HEK293 (cell line): Measurements from ENCODE around the gene IRF2BPL.

Experiments used
- CTCF ChIA-PET: fragments of 350-600 bp; formaldehyde crosslinking; extraction: SDS; loops from one replicate; lab custom pipeline; 2021; ENCODE audit warnings: antibody characterized with exemption; lab: Yijun Ruan, JAX
- POLR2A ChIA-PET: fragments of 300-600 bp; formaldehyde crosslinking; extraction: SDS; loops from one replicate; lab custom pipeline; 2020; ENCODE audit warnings: antibody characterized with exemption, inconsistent platforms; lab: Yijun Ruan, JAX
- H3K27ac ChIP-seq: fragments of 200-500 bp; sonication (Bioruptor generic); 2 replicates; pipeline ENCODE4 v1.5.1; 2014; ENCODE audit warnings: low read depth, low read length, control low read depth, inconsistent platforms; ENCODE audit errors: extremely low read depth
- H3K36me3 ChIP-seq, 2 experiments: fragments of 200-500 bp in 1 of 2; sonication (Bioruptor generic) in 1 of 2; 1 replicate in 1 of 2; 2 replicates in 1 of 2; pipeline ENCODE4 v1.5.1; 2014 to 2017; ENCODE audit warnings: inconsistent platforms in 2 of 2, low read length in 2 of 2; ENCODE audit not compliant: control insufficient read depth in 2 of 2, insufficient read depth in 1 of 2
- H3K4me1 ChIP-seq: fragments of 200-500 bp; sonication (Bioruptor generic); 2 replicates; pipeline ENCODE4 v1.5.1; 2014; ENCODE audit warnings: mild to moderate bottlenecking, low read length, inconsistent platforms; ENCODE audit not compliant: control insufficient read depth, insufficient read depth
- H3K4me3 ChIP-seq: 2 replicates; pipeline ENCODE4 v1.5.1; 2011; ENCODE audit warnings: low read depth, mild to moderate bottlenecking, control low read depth, low read length, moderate library complexity
- H3K9me3 ChIP-seq: fragments of 200-500 bp; sonication (Bioruptor generic); 2 replicates; pipeline ENCODE4 v1.5.1; 2014; ENCODE audit warnings: low read depth, low read length, inconsistent platforms; ENCODE audit not compliant: control insufficient read depth, insufficient read depth
- GLIS2 ChIP-seq: fragments of 450-650 bp; formaldehyde crosslinking; IDR thresholded peaks from 2 replicates; pipeline ENCODE4 v1.5.1; 2016; ENCODE audit warnings: missing biosample characterization, missing genetic modification characterization
- KLF17 ChIP-seq: fragments of 450-650 bp; formaldehyde crosslinking; IDR thresholded peaks from 2 replicates; pipeline ENCODE4 v1.5.1; 2016; ENCODE audit warnings: missing biosample characterization, missing genetic modification characterization
- KLF7 ChIP-seq: fragments of 450-650 bp; formaldehyde crosslinking; IDR thresholded peaks from 2 replicates; pipeline ENCODE4 v1.5.1; 2016; ENCODE audit warnings: missing biosample characterization, missing genetic modification characterization, borderline replicate concordance
- REPIN1 ChIP-seq: fragments of 450-650 bp; formaldehyde crosslinking; IDR thresholded peaks from 2 replicates; pipeline ENCODE4 v1.5.1; 2017; ENCODE audit warnings: missing biosample characterization, missing genetic modification characterization, low read depth
- ZFP37 ChIP-seq: fragments of 450-650 bp; formaldehyde crosslinking; IDR thresholded peaks from 2 replicates; pipeline ENCODE4 v1.5.1; 2016; ENCODE audit warnings: missing biosample characterization, missing genetic modification characterization
- ZIC2 ChIP-seq: fragments of 450-650 bp; formaldehyde crosslinking; IDR thresholded peaks from 2 replicates; pipeline ENCODE4 v1.5.1; 2016; ENCODE audit warnings: missing biosample characterization, missing genetic modification characterization
- ZNF10 ChIP-seq: fragments of 450-650 bp; formaldehyde crosslinking; IDR thresholded peaks from 2 replicates; pipeline ENCODE4 v1.5.1; 2017; ENCODE audit warnings: missing biosample characterization, missing genetic modification characterization
- ZNF18 ChIP-seq: fragments of 450-650 bp; formaldehyde crosslinking; IDR thresholded peaks from 2 replicates; pipeline ENCODE4 v1.5.1; 2016; ENCODE audit warnings: missing biosample characterization, missing genetic modification characterization
- ZNF23 ChIP-seq: fragments of 450-650 bp; formaldehyde crosslinking; IDR thresholded peaks from 2 replicates; pipeline ENCODE4 v1.5.1; 2016; ENCODE audit warnings: missing biosample characterization, missing genetic modification characterization, borderline replicate concordance
- ZNF362 ChIP-seq: fragments of 450-650 bp; formaldehyde crosslinking; IDR thresholded peaks from 2 replicates; pipeline ENCODE4 v1.5.1; 2016; ENCODE audit warnings: missing biosample characterization, missing genetic modification characterization
- ZNF530 ChIP-seq: fragments of 450-650 bp; formaldehyde crosslinking; IDR thresholded peaks from 2 replicates; pipeline ENCODE4 v1.5.1; 2016; ENCODE audit warnings: low read depth, missing biosample characterization, missing genetic modification characterization
- ZNF544 ChIP-seq: fragments of 450-650 bp; formaldehyde crosslinking; IDR thresholded peaks from 2 replicates; pipeline ENCODE4 v1.5.0; 2017; ENCODE audit warnings: missing biosample characterization, missing genetic modification characterization
- ZNF785 ChIP-seq: fragments of 450-650 bp; formaldehyde crosslinking; IDR thresholded peaks from 2 replicates; pipeline ENCODE4 v1.5.1; 2016; ENCODE audit warnings: missing biosample characterization, missing genetic modification characterization
- ZNF792 ChIP-seq: fragments of 450-650 bp; formaldehyde crosslinking; IDR thresholded peaks from 2 replicates; pipeline ENCODE4 v1.5.1; 2016; ENCODE audit warnings: missing biosample characterization, missing genetic modification characterization
- TF ChIP-seq, protein P1 (sequence below): fragments of 450-650 bp; formaldehyde crosslinking; IDR thresholded peaks from 2 replicates; pipeline ENCODE4 v1.5.1; 2016; ENCODE audit warnings: missing biosample characterization, missing genetic modification characterization
- TF ChIP-seq, protein P2 (sequence below): sonication (generic); formaldehyde crosslinking; IDR thresholded peaks from 2 replicates; pipeline ENCODE4 v1.8.1; 2022; ENCODE audit warnings: mild to moderate bottlenecking, moderate library complexity, missing genetic modification reagents
- TF ChIP-seq, protein P3 (sequence below): fragments of 450-650 bp; formaldehyde crosslinking; IDR thresholded peaks from 2 replicates; pipeline ENCODE4 v1.5.1; 2016; ENCODE audit warnings: missing biosample characterization, missing genetic modification characterization

IRF2BPL gene

DNA sequence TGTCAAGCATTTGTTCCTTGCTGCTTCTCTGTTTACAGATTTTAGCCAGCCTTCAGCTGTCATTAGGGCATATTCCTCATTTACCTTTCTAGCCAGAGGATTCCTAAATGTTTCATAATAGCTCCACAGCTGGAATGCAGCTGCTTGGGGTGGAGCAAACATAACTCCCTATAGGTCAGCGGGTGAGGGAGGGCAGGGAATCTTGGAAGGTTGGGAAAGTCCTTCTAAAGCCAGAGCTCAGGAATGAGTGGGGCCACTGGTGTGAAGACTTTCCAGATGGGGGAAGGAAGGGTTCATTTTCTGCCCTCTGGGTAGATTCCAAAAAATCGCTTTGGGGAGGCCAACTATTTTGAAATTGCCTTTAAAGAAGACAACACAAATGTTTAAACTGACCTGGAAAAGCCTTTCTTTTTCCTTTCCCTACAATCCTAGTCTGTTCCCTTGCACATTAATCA, 16.3 kb upstream of the IRF2BPL start:
- TF ChIP-seq GLIS2 (tag by site-specific recombination) (no peak), ZNF18 (tag by site-specific recombination) (0 out of 2 replicates have a peak, but pooled peaks have one; percentile 19)
- TF ChIP-seq, protein P1, sequence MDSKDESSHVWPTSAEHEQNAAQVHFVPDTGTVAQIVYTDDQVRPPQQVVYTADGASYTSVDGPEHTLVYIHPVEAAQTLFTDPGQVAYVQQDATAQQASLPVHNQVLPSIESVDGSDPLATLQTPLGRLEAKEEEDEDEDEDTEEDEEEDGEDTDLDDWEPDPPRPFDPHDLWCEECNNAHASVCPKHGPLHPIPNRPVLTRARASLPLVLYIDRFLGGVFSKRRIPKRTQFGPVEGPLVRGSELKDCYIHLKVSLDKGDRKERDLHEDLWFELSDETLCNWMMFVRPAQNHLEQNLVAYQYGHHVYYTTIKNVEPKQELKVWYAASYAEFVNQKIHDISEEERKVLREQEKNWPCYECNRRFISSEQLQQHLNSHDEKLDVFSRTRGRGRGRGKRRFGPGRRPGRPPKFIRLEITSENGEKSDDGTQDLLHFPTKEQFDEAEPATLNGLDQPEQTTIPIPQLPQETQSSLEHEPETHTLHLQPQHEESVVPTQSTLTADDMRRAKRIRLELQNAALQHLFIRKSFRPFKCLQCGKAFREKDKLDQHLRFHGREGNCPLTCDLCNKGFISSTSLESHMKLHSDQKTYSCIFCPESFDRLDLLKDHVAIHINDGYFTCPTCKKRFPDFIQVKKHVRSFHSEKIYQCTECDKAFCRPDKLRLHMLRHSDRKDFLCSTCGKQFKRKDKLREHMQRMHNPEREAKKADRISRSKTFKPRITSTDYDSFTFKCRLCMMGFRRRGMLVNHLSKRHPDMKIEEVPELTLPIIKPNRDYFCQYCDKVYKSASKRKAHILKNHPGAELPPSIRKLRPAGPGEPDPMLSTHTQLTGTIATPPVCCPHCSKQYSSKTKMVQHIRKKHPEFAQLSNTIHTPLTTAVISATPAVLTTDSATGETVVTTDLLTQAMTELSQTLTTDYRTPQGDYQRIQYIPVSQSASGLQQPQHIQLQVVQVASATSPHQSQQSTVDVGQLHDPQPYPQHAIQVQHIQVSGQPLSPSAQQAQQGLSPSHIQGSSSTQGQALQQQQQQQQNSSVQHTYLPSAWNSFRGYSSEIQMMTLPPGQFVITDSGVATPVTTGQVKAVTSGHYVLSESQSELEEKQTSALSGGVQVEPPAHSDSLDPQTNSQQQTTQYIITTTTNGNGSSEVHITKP = peak; percentile 93
- Histone ChIP-seq H3K9me3 (no peaks in the 10 kb centered on the region), H3K36me3 (no peaks in the 10 kb centered on the region), H3K4me1 (peaks cover 45% of the 10 kb centered on the region), H3K4me3 (no peak overlapping the region), H3K27ac (peak overlapping the region; percentile 49)
- CTCF ChIA-PET = interaction anchor here (0.8 to 3.8 kb wide), 4 partner anchors 8 to 132 kb away, joined by 4 to 19 read pairs (median 8); no protein-coding TSS in a partner anchor
- POLR2A ChIA-PET = interaction anchor here (1.5 to 2.1 kb wide), 2 partner anchors 17 to 67 kb away, joined by 3 to 15 read pairs; partner anchors contain the start of gene IRF2BPL

- Histone ChIP-seq H3K9me3 (no peaks in the 10 kb centered on the region), H3K36me3 (no peaks in the 10 kb centered on the region), H3K4me1 (peaks cover 52% of the 10 kb centered on the region), H3K27ac (peak overlapping the region; percentile 96; the same call in 1 of the 2 replicates), H3K4me3 (no peak overlapping the region)
- POLR2A ChIA-PET = interaction anchor here (1.5 to 2.1 kb wide), 2 partner anchors 16 to 66 kb away, joined by 3 to 15 read pairs; partner anchors contain the start of gene IRF2BPL
- no peak for TF ChIP-seq ZNF23 (tag by site-specific recombination)
- TF ChIP-seq ZNF785 (tag by site-specific recombination) = no peak
- no peak for TF ChIP-seq REPIN1
- no peak for TF ChIP-seq KLF7 (tag by site-specific recombination)
- TF ChIP-seq ZFP37 (tag by site-specific recombination) = no peak
- TF ChIP-seq ZNF362 (tag by site-specific recombination) = no peak
- no peak for TF ChIP-seq ZNF530 (tag by site-specific recombination)
- CTCF ChIA-PET = interaction anchor here (2.2 to 3.8 kb wide), 2 partner anchors 9 to 126 kb away, joined by 6 to 19 read pairs; no protein-coding TSS in a partner anchor
These were observed 15.5 kb upstream of the IRF2BPL start for GRCh38 chr14:77043984-77044485.

DNA sequence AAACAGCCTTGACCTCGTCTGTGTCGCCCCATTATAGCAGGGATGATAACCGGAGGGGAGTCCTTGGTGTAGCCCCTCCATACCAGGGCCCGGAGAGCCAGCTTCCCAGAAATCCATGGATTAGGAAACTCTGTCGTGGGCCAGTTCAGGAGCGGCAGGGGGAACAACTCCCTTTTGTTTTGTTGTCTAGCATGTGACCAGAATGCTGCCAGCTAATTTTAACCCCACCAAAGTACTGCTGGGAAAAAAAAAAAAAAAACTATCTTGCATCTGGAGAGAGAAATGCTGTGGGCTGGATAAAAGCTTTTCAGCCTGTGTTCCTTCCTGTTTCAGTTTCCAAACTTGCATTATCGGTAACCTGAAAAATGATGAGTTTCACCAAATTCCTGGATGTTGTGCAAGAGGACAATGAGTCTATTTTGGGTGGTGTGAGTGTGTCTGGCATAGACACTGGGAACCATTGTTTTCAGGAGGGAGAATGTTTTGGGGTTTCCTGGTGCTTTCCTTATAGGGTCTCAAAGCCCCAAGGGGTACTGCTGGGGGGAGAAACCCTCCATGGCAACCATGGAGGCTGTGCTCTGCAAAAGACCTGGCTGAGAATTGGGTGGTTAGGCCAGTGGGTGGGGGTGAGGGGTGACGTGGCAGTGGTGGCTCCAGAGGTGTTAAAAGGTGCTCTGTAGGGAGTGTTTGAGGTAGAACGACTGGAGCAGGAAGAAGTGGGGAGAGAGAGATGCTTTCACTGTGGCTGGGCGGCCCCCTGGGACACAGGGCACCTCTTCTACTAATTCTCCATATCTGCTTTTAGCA, 14.9 kb upstream of the IRF2BPL start:
- Histone ChIP-seq H3K4me3 (no peak overlapping the region), H3K36me3 (no peaks in the 10 kb centered on the region), H3K9me3 (no peaks in the 10 kb centered on the region), H3K4me1 (peaks cover 57% of the 10 kb centered on the region), H3K27ac (peak overlapping the region; percentile 96; the same call in 1 of the 2 replicates)
- ChIA-PET POLR2A (interaction anchor here (0.6 to 4.0 kb wide), 4 partner anchors 15 to 168 kb away, joined by 3 to 42 read pairs (median 11); partner anchors contain the start of gene IRF2BPL), CTCF (interaction anchor here (0.7 to 3.8 kb wide), 5 partner anchors 10 to 1294 kb away, joined by 3 to 19 read pairs (median 4); no protein-coding TSS in a partner anchor)
- TF ChIP-seq, protein P2, sequence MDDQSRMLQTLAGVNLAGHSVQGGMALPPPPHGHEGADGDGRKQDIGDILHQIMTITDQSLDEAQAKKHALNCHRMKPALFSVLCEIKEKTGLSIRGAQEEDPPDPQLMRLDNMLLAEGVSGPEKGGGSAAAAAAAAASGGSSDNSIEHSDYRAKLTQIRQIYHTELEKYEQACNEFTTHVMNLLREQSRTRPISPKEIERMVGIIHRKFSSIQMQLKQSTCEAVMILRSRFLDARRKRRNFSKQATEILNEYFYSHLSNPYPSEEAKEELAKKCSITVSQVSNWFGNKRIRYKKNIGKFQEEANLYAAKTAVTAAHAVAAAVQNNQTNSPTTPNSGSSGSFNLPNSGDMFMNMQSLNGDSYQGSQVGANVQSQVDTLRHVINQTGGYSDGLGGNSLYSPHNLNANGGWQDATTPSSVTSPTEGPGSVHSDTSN (CRISPR knock-in tag) = no peak
- no peak for TF ChIP-seq ZNF10
- TF ChIP-seq, protein P3, sequence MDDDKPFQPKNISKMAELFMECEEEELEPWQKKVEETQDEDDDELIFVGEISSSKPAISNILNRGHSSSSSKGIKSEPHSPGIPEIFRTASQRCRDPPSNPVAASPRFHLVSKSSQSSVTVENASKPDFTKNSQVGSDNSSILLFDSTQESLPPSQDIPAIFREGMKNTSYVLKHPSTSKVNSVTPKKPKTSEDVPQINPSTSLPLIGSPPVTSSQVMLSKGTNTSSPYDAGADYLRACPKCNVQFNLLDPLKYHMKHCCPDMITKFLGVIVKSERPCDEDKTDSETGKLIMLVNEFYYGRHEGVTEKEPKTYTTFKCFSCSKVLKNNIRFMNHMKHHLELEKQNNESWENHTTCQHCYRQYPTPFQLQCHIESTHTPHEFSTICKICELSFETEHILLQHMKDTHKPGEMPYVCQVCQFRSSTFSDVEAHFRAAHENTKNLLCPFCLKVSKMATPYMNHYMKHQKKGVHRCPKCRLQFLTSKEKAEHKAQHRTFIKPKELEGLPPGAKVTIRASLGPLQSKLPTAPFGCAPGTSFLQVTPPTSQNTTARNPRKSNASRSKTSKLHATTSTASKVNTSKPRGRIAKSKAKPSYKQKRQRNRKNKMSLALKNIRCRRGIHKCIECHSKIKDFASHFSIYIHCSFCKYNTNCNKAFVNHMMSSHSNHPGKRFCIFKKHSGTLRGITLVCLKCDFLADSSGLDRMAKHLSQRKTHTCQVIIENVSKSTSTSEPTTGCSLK (tag by site-specific recombination) = no peak
- no peak for TF ChIP-seq ZNF544 (tag by site-specific recombination)
- TF ChIP-seq ZIC2 = no peak
- TF ChIP-seq KLF17 (tag by site-specific recombination) = no peak
- no peak for TF ChIP-seq ZNF792 (tag by site-specific recombination)
